CD4-positive, alpha-beta T cell treated with Interleukin-15 for 1 hour (primary cell): ENCODE measurements around the gene TNFSF11.

Experiments
- DNase-seq: peaks from one replicate; pipeline ENCODE4 v3.0.0-alpha.2; 2020

TNFSF11 gene

DNA sequence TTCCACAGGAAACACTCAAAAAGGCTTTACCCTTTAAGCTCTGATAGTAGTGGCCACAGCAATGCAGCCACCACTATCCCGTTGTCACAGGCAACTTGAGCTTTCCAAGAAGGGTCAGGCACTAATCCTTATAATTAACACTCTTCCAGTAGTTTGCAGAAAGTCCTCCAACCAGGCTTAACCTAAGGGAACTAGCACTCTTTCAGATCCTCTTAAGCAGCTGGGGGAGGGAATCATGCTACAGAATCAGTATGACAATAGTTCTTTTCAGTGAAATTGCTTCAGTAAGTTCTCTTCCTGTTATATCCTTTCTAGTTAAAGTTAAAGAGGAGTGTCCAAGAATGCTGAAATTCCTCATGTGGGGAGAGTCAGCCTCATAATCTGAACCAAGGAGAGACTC, 82.2 kb downstream of the TNFSF11 start:
- no peak for DNase-seq

DNA sequence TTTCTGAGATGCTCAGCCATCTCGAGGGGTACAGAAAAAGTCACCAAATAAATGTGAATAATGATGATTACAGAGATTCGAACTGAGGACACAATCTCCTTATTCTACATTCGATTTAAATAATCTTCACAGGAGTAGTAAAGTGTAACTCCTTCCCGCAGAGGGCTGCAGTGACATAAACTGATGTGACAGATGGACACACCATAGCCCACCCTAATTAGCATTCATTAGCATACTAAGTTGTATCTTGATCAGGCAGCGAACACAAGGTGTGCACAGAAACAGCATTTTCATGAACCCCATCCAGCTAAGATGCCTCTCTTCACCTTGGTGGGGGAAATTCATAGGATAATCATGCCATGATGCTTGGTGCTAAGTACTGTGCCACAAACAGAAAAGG, 83.0 kb downstream of the TNFSF11 start:
- no peak for DNase-seq
